Measurements from ENCODE around the gene DSCAML1. TPM values are rescaled to one million over a fixed set of nuclear protein-coding genes. Genes with fewer than 3 reads are reported as not detected.

The DSCAML1 gene
- total RNA-seq, 6 experiments from 2014 or later: not detected

- H3K4me1 Mint-ChIP-seq (ENCODE audit: low read depth): no peaks in the 10 kb centered on the region
- H3K27me3 Mint-ChIP-seq (ENCODE audit: insufficient read depth): peaks cover 63% of the 10 kb centered on the region
- no peaks in the 10 kb centered on the region for H3K36me3 Mint-ChIP-seq (ENCODE audit: low read depth)
- no peak for TF ChIP-seq CTCF (IDR thresholded peaks at IDR 0.05)
- H3K9me3 Mint-ChIP-seq: no peaks in the 10 kb centered on the region
- no peak overlapping the region for H3K27ac Mint-ChIP-seq
- no peak for DNase-seq
- no peak overlapping the region for H3K4me3 Mint-ChIP-seq
Observed at GRCh38 chr11:117603932-117604331, 193.1 kb downstream of the DSCAML1 start.

GRCh38 chr11:117601006-117601708, 195.9 kb downstream of the DSCAML1 start:
- no peaks in the 10 kb centered on the region for H3K4me1 Mint-ChIP-seq (ENCODE audit: low read depth)
- H3K27me3 Mint-ChIP-seq (ENCODE audit: insufficient read depth): peaks cover 54% of the 10 kb centered on the region
- H3K36me3 Mint-ChIP-seq (ENCODE audit: low read depth): no peaks in the 10 kb centered on the region
- no peak for TF ChIP-seq CTCF (IDR thresholded peaks at IDR 0.05)
- DNase-seq: no peak
- H3K9me3 Mint-ChIP-seq: no peaks in the 10 kb centered on the region
- no peak overlapping the region for H3K27ac Mint-ChIP-seq
- H3K4me3 Mint-ChIP-seq: no peak overlapping the region

DNA sequence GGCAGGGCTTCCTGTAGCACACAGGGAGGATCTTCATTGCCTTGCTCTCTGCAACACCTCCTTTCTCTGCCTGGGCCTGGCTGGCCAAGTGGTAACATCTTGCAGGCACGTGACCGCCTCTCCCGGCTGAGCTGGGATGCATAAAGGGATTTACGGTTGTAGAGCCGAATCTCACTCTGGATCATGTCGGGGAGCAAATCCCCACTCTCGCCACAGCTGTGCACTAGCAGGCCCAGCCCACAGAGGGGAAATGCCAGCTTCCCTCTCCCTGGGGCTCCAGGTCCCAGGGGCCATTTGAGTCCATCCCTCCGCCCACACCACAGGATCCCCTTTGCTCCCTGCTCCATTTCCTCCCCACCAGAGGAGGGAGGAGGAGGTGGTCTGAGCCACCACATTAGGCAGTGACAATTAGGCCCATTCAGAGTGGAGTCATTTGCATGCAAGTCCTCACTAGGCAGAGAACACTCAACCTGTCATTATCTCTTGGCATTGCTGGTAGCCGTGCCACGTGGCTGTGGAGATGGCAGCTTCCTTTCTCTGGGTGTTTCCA, 196.7 kb downstream of the DSCAML1 start:
- no peaks in the 10 kb centered on the region for H3K4me1 Mint-ChIP-seq (ENCODE audit: low read depth)
- no peak overlapping the region for H3K27ac Mint-ChIP-seq
- no peak for TF ChIP-seq CTCF (IDR thresholded peaks at IDR 0.05)
- H3K36me3 Mint-ChIP-seq (ENCODE audit: low read depth): no peaks in the 10 kb centered on the region
- peaks cover 47% of the 10 kb centered on the region for H3K27me3 Mint-ChIP-seq (ENCODE audit: insufficient read depth)
- H3K9me3 Mint-ChIP-seq: no peaks in the 10 kb centered on the region
- H3K4me3 Mint-ChIP-seq: no peak overlapping the region
- DNase-seq: no peak

DNA sequence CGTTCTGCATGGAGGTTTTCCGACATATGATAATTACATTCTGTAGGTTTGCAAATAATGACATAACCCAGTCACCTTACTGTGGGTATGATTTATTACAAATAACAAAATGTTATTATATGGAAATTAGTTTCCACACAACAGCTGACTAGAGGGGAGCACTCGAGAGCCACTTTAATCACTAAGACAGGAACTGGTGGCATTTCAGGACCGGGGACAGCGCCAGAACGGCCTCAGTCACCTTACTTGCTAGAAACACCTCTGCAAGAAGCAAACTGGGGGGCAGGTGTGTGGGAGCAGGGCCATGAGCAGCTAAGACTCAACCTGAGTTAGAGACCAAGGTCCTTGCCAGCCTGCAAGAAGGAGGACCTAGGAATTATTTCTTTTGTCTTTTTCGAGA, 199.9 kb downstream of the DSCAML1 start:
- H3K27ac Mint-ChIP-seq: no peak overlapping the region
- no peaks in the 10 kb centered on the region for H3K4me1 Mint-ChIP-seq (ENCODE audit: low read depth)
- no peaks in the 10 kb centered on the region for H3K36me3 Mint-ChIP-seq (ENCODE audit: low read depth)
- H3K9me3 Mint-ChIP-seq: no peaks in the 10 kb centered on the region
- TF ChIP-seq CTCF (IDR thresholded peaks at IDR 0.05): no peak
- no peak overlapping the region for H3K4me3 Mint-ChIP-seq
- peaks cover 35% of the 10 kb centered on the region for H3K27me3 Mint-ChIP-seq (ENCODE audit: insufficient read depth)
- peak; percentile 5 for DNase-seq

DNA sequence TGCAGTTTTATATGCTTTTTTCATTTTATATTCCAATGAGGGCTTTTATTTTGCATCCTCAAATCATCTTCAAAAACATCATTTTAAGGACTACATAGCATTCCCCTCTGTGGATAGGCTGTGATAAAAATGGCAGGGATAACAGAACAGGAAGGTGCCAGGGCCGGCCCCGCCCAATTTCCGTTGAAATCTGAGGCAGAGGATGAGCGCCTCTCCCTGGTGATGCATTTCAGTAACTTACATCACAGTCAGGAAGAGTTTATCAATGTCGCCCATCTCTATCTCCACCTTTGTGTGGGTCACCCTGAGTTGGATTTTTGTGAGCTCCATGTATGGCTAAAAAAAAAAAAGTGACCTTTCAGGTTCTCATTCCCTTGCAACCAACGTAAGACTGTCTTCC, 201.6 kb downstream of the DSCAML1 start:
- Mint-ChIP-seq H3K36me3 (ENCODE audit: low read depth) (no peaks in the 10 kb centered on the region), H3K27ac (no peak overlapping the region), H3K4me3 (no peak overlapping the region), H3K9me3 (no peaks in the 10 kb centered on the region), H3K4me1 (ENCODE audit: low read depth) (no peaks in the 10 kb centered on the region), H3K27me3 (ENCODE audit: insufficient read depth) (peaks cover 30% of the 10 kb centered on the region)
- no peak for TF ChIP-seq CTCF (IDR thresholded peaks at IDR 0.05)
- no peak for DNase-seq
